Stimulated activated CD4-positive, alpha-beta T cell treated with anti-CD3 and anti-CD28 coated beads, Interleukin-2, amount 100 ng/mL, for 4 hours (primary cell): Measurements from ENCODE around the gene SH2D7.

Experiments
- DNase-seq: peaks from one replicate; pipeline ENCODE4 v3.0.0-alpha.2; 2020; ENCODE audit warnings: low read depth

SH2D7 gene

DNA sequence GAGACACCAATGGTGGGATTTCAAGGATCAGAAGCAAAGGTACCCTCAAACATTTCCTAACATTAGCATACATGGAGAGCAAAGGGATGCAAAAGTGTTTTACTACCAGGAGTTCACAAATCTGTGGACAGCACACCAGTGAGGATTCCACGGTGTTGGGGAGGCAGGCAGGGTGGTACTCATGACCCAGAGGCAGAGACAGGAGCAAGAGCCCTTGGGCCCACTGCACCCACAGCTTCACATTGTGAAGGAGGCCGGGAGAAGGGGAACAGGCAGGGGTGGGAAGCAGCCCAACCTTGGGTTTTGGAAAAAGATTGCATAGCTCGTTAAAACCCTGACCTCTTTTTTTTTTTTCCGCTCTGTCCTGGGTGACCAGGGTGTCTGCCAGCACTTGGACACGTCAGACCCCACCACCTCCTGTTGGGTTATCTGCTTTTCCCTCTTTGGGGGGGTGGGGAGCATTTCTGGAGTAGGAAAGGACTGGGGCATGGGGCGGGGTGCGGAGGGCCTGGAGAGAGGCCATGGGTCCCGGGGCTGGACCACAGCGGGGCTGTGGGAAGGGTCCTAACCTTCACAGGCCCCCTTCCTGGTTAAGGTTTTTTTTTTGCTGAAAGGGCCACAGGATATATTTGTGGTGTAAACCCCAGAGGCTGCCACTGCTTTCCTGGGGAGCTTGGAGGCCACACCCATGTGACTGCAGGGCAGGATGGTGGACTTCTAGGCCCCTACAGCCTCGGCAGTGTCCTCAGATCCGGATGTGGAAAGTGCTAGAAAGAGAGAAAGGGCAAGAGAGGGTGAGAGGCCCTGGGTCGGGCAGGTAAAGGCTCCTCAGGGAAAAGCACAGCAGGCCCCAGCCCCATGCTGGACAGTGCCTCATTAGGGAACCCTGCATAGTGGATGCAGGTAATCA, 12.5 kb downstream of the SH2D7 start:
- DNase-seq: no peak

DNA sequence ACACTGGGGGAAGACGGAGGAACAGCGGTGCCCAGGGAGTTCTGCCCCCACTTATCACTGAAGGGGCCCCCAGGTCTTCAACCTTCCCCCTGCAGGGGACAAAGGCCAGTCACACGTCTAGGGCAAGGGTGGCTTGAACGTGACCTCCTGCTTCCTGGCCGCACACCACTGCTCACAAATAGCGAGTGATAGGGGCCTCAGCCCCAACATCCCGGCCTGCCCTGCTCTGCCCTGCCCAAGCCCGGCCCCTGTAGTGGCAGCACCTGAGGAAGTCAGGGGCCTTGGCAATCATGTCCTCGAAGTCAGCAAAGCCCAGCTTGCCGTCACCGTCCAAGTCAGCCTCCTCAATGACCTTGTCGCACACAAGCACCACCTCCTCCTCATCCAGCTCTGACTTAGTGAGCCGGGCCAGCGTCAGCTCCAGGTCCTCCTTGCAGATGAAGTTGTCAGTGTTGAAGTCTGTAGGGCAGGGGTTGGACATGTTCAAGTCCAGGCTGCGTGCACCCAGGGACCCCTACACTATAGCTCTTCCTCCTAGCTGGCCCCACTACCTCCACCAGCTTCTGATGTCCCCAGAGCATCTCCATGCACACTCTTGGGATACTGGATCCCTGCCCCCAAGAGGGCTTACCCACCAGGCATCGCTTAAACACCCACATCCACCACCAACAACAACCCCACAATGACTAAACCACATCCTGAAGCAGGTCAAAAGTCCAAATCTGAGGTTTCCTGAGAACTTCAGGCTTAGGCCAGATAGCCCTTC, 13.3 kb downstream of the SH2D7 start:
- no peak for DNase-seq

DNA sequence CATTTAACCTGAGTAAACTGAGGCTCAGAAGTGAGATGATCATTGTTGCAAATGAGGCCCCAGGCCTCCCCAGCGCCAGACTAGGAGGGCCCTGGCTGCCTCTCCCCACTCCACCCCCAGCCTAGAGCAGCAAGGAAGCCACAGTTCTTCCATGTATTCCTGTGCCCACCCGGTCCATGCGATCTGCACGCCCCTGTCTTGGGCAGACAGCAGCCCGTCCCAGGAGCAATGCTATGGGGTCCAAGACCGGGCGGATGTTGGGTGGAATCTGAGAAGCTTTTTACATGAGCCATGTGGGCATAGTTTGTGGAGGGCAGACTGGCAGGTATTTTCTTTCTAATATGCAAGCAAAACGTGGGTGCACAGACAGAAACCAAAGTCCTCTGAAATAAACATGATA, 15.1 kb downstream of the SH2D7 start:
- no peak for DNase-seq

DNA sequence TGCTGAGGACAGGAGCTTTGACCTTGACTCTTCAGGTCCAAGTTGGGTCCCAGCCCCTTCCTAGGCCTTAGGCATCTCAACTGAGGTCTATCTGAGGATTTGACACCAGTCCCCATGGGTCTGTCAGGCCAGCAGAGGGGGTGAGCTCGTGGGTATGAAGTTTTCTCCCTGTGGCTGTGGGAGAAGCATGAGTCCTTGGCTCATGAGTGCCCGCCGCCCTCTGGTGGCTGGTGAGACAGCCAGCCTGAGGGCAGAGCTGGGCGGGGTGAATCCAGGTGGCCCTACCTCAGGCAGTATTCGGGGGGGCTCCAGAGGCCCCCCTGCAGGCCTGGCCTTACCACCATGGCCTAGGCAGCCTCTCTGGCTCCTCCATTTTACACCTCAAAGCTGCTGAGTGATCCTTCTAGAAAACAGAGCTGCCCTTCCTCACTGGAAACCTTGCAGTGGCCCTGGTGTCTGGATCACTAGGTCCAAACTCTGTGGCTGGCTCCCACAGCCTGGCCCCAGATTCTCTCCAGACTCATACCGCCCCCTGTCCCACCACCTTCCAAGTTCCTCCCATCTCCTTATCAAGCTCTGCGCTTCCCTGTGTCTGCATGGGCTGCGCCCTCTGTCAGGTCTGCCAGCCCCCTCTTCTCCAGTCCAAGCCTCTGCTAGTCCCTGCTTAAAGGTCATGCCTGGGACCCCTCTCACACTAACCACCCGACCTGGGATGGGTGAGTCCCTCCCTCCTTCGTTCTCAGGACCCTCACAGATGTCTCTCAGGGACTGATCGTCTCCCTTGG, 16.1 kb downstream of the SH2D7 start:
- DNase-seq: peak; percentile 79

DNA sequence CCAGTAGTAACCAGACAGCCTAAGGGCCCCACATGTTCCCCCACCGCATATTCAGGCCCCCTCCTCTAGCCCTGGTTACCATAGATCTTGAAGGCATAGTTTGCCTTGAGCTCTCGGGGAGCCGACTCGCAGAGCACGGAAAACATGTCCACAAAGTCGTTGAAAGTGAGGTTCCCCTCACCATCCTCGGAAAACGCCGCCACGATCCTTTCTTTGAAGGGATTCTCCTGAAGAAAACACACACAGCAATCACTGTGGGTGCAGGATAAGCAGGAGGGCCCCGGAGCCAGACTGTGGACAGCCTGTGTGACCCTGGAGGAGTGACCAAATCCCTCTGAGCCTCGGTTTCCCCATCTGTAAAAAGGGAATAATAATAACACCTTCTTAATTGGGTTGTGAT, 16.8 kb downstream of the SH2D7 start:
- no peak for DNase-seq

DNA sequence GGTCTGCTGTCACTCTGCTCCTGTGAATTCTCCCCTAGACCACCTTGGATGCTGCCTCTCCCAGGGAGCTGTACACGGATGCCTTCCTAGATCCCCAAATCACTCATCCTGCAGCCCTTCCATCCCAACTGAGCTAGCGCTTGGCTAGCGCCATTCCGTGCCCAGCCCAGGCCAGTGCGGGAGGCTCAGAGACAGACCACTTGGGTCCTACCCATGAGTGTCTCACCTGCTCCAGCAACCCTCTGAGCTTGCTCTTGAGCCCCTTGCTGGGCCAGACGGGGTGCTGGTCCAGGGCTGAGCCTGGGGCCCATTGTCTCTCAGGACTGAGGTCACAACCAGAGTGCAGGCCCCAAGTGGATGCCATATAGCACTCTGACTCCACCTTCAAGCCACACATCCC, 17.7 kb downstream of the SH2D7 start:
- DNase-seq: no peak

DNA sequence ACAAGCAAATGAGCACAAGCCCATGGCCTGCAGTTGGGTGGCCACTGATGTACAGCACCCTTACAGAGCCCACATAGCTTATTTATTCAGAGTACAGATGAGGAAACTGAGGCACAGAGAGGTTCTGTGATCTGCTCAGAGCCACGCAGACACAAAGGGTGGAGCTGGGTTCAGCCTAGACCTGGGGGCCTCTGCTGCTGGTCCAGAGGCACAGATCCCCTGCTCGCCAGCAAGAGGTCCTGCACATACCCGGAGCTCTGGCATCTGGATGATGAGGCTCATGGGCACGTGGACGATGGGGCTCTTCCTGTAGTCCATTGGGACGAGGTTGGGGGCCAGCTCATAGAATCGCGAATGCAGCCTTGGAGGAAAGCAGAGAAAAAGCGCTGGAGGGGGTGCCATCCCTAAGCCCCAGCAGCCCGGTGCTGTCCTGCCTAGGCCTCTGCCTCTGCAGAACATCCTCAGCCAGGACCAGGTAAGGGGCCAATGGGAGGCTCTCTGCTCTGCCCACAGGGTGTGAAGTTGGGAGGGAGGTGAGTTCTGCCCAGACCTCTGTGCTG, 18.6 kb downstream of the SH2D7 start:
- no peak for DNase-seq

DNA sequence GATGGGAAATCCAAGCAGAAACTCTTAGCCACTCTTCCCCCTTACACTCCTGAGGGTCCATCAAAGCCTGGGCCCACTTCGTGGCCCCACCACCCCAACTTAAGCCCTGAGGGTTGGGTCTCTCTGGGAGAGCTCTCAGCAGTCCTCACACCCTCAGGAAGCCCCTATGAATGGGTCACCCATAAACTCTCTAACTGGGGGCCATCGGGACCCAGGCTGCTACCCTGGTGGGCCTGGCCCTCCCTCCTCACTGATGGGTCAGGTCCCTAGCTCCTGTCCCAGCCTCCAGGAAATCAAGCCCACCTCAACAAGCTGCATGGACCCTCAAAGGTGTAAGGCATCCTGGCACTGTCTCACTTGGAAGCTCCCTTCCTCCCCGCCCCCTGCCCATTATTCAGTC, 19.4 kb downstream of the SH2D7 start:
- no peak for DNase-seq

DNA sequence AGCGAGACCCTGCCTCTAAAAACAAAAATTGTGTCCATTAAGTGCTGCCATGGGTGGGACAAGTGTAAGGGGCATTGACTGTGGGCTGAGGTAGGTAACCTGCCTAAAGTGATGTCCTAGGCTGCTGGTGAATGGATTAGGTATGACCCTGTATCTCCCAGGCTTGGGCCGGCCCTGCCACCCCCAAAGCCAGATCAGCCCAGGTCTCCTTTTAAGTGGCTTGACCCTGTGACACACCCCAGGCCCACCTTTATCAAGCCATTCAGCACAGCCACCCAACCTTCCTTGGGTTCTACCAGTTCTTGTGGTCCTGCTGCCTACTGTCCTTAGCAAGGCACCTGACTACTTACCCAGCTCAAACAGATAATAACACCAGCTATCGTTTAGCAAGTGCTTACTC, 20.2 kb downstream of the SH2D7 start:
- no peak for DNase-seq

DNA sequence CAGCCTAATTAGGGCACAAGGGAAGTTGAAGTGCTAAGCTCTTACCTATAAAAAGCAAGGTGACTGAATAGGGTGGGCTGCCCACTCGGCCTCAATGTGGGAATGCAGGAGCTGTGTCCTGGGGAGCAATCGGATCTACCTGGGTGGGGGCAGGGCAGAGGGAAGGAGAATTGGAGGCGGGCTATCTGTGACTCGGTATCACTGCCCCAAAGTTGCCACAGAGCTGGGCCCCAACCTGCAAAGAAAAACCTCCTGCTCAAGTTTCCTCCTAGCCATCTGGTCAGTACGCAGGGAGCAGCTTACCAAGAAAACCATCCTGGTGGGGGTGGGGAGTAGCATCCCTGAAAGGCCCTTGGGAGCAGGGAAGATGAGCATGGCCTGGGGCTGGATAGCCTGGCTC, 28.2 kb downstream of the SH2D7 start:
- DNase-seq: no peak

DNA sequence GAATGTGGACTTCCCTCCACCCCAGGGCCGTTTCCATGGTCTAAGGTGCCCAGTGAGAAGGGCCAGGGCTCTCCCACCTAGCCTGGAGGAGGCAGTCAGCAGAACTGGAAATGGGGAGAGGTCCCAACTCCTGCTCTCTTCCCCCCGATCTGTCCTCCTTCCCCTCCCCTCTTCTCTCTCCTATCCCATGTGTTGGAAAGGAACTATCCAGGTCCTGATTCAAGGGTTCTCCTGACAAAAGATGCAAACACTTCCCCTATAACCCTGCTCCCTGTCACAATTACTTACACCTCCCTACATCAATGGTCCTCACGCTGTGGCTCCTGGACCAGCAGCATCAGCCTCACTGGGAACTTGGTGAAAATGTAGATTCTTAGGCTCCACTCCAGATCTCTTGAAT, 32.9 kb downstream of the SH2D7 start:
- DNase-seq: no peak

DNA sequence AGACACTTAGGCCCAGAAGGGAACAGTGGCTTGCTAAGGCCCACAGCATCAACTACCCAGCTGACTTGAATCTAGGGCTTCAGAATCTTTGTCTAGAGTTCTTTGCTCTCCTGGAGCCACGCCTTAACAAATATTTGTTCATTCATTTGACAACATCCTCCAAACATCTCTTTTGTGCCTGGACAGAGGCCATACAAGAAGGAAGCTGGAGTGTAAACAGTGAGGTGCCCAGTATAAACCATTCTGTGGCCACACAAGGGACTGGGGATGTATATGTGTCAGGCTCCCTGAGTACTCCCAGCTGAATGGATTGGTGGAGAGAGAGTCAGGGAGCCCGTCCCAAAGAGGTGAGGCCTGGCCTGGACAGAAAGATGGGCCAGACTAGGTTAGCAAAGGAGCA, 35.5 kb downstream of the SH2D7 start:
- no peak for DNase-seq

DNA sequence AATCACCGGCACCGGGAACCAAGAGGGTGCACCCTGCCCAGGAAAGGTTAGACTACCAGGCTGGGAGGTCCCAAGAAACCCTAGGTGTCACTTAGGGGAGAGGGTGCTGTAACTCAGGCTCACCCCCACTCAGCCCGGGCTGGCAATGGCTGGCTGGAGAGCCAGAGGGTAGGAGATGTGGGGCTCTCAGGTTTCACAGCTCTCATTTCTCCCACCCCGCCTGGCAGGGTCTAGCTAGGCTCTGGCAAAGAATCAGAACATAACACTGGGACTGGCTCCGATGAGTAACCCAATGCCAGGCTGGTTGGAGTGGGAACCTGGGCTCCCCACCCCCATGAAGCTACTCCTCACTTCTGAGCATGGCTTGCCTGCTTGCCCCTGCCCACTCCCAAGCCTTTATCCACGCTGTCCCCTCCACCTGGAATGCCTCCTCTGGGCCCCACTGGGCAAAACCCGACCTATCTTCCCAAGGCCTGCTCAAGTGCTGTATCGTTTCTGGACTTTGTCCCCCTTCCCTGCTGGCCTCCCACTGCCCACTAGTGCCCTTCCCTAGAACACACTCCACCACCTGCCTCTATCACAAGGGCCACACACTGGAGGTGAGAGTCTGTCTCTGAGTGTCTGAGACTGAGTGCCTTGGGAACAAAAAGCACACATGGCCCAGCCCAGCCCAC, 36.9 kb downstream of the SH2D7 start:
- DNase-seq: no peak

DNA sequence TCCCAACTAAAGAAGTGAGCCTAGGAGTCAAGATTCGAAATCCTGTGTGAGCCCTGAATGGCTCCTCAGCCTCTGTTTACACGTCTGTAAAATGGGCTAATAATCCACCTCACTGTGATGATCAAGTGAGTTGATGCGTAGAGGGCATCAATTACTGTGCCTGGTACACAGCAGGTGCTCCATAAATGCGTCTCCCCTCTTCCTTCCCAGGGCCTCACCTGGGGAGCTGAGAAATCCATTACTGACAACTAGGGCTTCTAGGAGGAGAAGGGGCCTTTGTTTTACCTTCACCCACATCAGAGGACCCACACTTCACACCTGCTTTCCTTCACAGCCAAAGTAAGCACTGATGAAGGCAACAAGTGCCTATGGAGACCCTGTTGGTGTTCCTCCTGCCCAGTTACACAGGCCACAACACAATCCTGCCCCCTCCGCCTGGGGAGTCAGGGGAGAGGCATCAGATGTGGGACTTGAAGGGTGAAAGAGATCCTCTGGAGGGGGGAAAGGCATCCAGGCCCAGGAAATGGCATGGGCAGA, 37.5 kb downstream of the SH2D7 start:
- no peak for DNase-seq

DNA sequence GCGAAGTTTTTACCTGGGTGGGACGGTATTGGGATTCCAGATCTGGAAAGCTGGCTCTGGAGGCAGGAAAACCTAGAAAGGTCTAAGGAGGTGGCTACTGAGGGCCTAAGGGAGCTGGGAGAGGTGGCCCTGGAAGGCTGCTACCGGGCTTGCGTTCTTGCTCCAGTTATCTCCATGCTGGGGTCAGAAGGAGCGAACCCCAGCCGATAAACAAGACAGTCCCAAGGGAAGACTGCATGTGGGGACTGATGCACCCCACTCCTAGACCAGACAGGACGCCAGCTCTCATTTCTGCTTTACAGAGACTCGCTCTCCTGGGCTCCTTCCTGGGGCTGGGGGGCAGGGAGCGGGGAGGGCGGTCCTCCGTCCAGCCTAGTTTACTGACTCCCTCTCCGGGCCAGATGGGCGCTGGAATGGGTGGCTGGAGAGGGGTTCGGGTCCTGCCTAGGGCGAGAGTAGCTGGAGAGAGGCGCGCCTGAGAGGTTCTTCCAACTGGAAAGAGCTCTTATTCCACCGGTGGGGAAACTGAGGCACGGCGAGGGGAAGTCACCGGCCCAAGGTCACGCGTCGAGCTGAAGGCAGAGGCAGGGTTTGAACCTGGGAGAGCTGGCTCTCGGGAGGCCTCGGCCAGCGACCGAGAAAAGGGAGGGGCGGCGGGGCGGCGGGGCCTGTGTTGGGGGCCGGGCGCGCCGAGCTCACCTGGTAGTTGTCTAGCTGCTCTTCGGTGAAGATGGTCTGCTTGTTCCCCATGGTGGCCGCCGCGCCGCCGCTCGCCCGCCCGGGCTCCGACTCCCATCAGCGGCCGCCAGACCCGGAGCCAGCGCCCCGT, 38.3 kb downstream of the SH2D7 start:
- DNase-seq: peak; percentile 12

DNA sequence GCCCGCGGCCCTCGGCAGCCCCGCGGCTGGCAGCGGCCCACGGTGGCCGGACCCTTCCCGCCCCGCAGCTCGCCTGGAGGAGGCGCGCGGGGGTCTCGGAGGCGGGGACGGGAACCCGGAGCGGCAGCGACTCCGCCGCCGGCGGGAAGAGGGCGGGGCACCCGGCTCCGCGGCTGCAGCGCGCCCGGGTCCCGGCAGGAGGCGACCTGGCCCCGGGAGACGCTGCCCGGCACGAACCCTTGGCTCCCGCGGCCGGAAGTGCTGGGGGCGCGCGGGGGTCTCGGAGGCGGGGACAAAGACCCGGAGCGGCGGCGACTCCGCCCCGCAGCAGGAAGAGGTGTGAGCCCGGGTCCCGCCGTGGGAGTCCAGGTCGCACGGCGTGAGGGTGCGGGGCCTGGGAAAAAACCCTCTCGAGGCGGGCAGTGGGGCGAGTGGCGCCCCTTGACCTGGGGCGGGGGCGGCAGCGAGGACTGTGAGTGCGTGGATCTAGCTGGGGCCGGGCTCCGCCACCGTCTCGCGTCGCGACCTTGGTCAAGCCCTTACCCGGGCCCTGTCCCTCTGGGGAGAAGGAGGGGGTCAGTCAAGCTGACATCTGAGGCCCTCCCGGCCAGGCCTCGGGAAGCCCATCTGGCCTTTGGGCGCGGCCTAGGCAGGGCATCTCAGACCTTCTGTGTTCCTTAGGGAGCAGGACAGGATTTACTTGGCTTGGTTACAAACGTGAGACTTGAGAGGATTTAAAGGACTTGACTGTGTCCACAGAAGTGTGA, 39.1 kb downstream of the SH2D7 start, which contains the start of gene CIB2:
Gene CIB2, minus strand, starts transcription at position 151 of the 767 bp plus-strand sequence. CDS start 230 bp downstream, outside the sequence.
- DNase-seq: peak; percentile 60

DNA sequence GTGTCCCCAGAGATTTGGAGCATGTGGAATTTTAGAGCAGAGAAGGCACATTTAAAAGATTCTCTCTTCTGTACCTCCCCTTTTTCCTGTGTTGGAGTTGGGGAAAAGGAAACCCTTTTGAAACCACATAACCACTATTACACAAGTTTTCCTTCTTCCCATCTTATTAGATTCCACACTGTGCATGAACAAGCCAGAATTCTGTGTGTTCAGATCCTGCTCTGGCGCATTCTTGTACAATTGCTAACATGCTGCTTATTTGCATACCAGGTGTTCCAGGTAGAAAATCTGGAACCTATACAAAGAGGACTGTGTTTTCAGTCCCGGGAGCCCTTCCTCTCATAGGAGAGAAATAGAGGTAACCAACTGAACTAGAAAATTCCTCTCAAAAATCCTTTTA, 41.4 kb downstream of the SH2D7 start:
- DNase-seq: no peak

DNA sequence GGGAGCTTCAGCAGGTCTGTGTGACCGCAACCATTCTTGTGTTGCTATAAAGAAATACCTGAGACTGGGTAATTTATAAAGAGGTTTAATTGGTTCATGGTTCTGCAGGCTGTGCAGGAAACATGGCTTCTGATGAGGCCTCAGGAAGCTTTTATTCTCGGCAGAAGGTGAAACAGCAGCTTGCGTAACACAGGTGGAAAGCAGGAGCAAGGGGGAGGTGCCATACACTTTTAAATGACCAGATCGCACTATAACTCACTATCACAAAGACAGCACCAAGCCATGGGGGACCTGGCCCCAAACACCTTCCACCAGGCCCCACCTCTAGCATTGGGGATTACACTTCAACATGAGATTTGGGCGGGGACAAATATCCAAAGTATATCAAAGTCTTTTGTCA, 47.2 kb downstream of the SH2D7 start:
- DNase-seq: no peak

DNA sequence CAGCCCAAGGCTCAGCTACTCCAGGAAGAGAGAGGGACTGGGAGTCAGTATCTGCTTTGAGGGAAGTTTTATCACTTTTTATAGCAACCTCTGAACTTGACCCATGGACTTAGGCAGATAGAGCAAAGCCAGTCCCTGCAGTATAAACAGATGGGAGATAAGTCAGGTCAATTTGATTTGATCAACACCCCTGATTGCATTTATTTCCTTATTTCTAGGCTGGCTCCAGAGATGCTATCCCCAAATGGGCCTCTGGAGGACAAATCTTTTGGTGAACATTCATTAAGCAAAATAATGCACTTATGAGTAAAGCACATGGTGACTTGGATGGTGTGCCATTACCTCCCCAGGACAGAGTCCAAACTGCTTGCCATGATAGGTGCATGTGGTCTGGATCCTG, 47.9 kb downstream of the SH2D7 start:
- no peak for DNase-seq

DNA sequence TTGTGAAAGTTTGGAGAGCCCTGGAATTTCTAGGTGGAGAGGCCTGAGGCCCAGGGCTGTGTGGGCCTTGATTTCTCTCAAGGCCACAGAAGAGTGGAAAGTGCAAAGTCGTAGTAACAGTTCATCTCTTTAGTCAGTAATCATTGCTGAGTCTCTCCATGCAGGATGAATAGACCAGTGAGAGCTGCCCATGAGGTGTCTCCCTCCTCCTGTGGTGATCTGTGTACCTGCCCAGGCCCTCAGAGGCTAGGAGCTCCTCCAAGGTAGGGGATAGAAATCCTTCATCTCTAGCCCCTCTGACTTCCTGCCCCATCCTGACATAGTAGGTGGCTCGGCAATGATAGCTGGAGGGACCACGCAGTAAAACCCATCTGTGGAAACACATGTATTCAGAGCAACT, 50.0 kb downstream of the SH2D7 start:
- no peak for DNase-seq
